ENCODE results near the gene RAD51C.
A peak's percentile ranks its signal among the peaks of the same experiment; 100 is the strongest.
"Not testable (repeated sequence)": the region's sequence is repeated elsewhere in the genome, so short reads cannot be mapped to it uniquely, and the experiment has no call there.

The RAD51C gene

GRCh38 chr17:58684462-58684861 lies 7.9 kb upstream of the RAD51C start:
- not testable (repeated sequence) for DNase-seq

DNA sequence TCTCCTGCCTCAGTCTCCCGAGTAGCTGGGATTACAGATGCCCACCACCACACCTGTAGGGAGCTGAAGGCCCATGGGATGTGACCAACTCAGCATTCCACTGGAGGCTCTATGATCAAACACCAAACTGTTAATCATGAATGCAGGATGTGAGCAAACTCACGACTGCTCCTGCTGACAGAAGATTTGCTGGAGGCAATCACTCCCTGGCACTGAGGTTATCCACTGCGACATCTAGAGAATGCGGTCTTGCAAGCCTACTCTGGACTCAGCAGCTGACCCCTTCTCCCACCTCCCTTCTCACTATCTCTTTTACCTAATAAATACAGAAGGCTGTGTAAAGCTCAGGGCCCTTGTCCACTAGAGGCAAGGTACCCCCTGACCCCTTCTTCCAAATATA lies 5.4 kb upstream of the RAD51C start:
- DNase-seq, result no peak

DNA sequence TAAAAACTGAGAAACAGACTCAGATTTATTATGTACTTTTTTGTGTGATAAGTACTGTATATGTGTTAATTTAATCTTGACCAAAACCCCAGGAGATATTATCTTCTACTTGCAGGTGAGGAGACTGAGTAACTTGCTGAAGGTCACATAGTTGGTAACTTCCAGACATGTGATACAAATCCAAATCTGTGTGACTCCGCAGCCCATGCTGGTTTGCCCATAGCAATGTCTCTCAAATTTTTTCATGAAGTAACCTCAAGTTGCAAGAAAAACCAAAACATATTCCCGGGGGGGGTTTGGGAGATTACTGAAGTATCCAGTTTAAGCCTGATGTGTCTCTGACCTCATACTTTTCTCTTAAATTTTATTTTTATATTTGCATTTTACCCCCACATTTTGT lies 3.9 kb upstream of the RAD51C start:
- no peak for DNase-seq

- not testable (repeated sequence) for DNase-seq
These were observed 2.4 kb upstream of the RAD51C start for GRCh38 chr17:58690033-58690432.

- DNase-seq, result no peak
These were observed 632 bp upstream of the RAD51C start, which contains the start of gene TEX14 for GRCh38 chr17:58691701-58692238. Gene TEX14 (minus strand): TSS chr17:58692045. CDS start chr17:58652001, 40,044 bp downstream.

GRCh38 chr17:58693208-58693607 lies 806 bp downstream of the RAD51C start:
- no peak for DNase-seq

DNA sequence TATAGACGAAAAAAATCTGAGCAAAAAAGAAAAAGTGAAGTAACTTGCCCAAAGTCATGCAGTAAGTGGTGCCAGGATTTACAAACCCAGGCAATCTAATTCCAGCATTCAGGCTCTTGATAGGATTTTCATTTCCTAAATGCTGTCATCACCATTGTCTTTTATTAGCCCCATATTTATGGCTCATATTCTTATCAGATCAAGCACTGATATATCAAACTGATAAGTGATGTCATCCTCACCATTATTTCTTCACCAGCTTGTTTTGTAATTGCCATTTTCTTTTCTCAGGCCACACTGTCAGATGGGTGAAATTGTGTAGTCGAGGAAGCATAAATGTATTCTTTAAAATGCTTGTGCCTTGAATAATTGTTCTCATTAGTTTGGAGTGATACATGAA lies 1.3 kb downstream of the RAD51C start:
- DNase-seq, result no peak

DNA sequence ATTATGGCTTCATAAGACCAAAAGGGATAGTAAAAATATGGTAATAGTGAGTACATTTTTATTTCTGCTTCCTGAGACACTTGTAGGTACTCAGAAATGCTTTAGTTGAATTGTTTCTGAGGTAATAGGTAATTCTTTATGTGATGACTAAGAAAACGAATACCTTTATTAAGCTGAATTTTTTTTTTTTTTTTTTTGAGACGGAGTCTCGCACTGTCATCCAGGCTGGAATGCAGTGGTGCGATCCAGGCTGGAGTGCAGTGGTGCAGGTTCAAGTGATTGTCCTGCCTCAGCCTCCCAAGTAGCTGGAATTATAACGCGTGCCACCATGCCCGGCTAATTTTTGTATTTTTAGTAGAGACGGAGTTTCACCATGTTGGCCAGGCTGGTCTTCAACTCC lies 1.9 kb downstream of the RAD51C start:
- DNase-seq, result no peak

GRCh38 chr17:58694826-58695225 lies 2.4 kb downstream of the RAD51C start:
- DNase-seq, result no peak

- no peak for DNase-seq
These were observed 7.4 kb downstream of the RAD51C start for GRCh38 chr17:58699771-58700170.

DNA sequence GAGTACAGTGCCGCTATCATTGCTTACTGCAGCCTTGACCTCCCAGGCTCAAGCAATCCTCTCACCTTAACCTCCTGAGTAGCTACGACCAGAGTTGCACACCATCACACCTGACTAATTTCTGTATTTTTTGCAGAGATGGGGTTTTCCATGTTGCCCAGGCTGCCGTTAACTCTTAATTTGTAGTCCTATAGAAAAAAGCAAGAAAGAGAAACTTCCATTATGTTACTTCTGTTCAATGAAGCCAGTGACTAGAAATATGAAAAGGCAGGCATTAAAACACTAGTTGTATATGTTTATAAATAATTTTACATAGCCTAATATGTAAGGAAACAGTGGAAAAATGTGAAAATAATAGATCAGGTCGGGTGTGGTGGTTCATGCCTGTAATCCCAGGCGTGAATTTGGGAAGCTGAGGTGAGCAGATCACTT lies 9.7 kb downstream of the RAD51C start:
- no peak for DNase-seq

DNA sequence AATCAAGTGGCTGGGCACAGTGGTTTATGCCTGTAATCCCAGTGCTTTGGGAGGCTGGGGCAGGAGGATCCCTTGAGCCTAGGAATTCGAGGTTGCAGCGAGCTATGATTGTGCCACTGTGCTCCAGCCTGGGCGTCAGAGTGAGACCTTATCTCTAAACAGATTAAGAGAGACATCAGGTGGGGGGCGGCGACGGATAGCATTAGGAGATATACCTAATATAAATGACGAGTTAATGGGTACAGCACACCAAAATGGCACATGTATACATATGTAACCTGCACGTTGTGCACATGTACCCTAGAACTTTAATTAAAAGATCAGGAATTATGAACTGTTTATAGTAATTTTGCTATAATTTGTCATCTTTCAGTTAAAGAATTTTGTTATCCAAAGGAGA lies 10.3 kb downstream of the RAD51C start:
- DNase-seq, result no peak

- no peak for DNase-seq
These were observed 10.9 kb downstream of the RAD51C start for GRCh38 chr17:58703137-58703915.

DNA sequence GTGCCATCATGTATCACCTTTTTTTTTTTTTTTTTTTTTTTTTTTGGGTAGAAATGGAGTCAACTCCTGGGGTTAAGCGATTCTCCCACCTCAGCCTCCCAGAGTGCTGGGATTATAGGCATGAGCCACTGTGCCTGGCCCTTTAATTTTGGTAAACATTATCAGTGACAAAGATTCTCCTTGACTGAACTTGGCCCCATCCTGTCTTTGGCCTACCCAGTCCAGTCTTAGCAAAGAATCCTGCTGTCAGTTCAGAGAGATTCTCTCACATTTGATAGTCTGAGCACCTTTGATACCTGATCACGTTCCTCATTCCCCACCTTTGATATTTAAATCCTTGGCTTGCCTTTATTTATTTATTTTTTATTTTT lies 11.5 kb downstream of the RAD51C start:
- no peak for DNase-seq

- DNase-seq, result no peak
These were observed 14.1 kb downstream of the RAD51C start for GRCh38 chr17:58706351-58707140.

DNA sequence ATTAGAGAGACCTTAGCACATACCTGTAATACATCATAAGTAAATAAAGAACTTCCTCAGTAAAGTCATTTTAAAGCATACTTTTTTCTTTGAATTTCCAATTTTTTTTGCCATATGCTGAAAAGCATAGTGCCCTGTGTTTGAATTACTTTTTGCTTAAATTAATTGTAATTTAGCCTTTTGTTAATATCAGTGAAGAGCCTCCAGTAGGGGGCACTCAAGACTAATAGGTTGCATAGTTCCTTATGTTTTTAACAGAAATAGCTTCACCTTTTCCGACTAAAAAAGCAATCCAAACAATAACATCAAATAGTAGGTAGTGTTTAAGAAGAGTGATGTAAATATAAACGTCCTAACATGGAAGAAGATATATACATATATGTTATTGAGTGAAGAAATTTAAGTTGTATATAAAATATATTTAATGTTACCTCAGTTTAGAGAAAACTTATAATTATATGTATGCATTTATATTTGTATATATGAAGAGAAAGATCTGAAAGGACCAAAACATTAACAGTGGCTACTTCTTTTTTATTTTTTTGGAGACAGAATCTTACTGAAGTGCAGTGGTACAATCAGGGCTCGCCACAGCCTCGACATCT lies 18.6 kb downstream of the RAD51C start:
- DNase-seq, result peak; percentile 3

DNA sequence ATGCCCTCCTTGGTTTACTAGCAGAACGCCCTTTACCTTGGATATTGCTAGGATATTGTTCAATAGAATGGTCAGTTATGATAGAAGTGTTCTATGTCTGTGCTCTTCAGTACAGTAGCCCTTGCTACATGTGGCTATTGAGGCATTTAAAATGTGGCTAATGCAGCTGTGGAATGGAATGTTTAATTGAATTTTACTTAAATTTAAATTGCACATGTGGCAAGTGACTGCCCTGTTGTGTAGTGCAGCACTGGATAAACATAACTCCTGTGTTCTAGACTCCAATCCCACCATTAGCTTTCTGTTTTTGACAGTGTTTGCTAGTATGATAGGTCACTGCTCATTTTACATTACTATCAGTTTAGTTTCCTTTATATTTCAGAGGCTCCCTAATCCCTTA lies 29.9 kb downstream of the RAD51C start:
- no peak for DNase-seq

- no peak for DNase-seq
These were observed 30.3 kb downstream of the RAD51C start for GRCh38 chr17:58722696-58723095.

- no peak for DNase-seq
These were observed 36.4 kb downstream of the RAD51C start for GRCh38 chr17:58728798-58729197.

DNA sequence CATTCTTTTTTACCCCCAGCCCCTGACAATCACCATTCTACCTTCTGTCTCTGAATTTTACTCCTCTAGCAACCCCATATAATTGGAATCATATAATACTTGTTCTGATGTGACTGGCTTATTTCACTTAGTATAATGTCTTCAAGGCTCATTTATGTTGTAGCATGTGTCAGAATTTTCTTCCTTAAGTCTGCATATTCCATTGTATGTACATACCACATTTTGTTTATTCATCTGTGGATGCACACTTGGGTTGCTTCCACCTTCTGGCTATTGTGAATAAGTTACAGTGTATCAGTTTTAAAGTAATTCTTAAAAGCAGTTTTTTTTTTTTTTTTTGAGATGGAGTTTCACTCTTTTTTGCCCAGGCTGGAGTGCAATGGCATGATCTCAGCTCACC lies 38.5 kb downstream of the RAD51C start:
- no peak for DNase-seq

DNA sequence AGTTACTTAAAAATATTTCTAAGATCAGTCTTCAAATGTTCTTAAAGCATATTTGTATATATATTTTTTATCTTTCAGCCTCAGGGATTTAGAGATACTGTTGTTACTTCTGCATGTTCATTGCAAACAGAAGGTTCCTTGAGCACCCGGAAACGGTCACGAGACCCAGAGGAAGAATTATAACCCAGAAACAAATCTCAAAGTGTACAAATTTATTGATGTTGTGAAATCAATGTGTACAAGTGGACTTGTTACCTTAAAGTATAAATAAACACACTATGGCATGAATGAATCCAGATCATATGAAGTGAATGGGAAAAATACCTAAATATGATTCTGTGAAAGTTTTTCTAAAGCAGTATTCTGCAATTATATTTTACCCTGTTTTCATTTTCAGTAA lies 41.6 kb downstream of the RAD51C start:
- DNase-seq, result no peak

DNA sequence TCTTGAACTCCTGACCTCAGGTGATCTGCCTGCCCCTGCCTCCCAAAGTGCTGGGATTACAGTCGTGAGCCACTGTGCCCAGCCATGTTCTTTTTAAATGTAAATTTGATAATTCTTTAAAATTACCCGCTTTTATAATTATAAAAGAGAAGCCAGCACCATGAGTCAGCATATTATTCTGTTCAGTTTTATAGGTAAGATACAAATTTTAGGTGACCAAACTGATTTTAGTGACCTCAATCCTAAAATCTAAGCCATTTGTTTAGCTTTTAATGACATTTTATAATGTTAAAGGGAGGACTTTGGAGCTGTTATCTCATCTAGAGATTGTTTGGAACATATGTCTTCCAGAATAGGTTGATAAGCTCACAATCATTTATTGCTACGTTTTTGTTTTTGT lies 42.4 kb downstream of the RAD51C start:
- no peak for DNase-seq

DNA sequence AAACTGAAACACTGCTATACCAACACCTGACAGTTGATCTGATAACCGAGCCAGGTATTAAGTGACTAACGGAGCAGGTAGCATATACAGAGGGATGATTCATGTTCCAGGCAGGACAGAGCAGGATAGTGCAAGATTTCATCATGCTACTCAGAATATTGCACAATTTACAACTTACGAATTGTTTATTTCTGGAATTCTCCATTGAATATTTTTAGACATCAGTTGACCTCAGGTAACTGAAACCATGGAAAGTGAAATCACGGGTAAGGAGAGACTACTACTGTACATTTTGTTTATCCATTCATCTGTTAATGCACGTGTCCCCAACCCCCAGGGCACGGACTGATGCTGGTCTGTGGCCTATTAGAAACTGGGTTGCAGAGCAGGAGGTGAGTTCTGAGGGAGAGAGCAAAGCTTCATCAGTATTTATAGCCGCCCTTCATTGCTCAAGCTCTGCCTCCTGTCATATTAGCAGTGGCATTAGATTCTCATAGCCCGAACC lies 48.8 kb downstream of the RAD51C start:
- DNase-seq, result no peak

Data from midbrain (tissue), 1 donor.